Left lobe of liver (tissue), 2 donors: ENCODE measurements around the gene SRL. TPM values are rescaled to one million over a fixed set of nuclear protein-coding genes. Genes with fewer than 3 reads are reported as not detected.

ENCODE experiments used
- ATAC-seq: fragments of 200-7000 bp; cut with Tn5 transposase; one replicate; pipeline ENCODE4 v1.9.1; 2020; ENCODE audit warnings: mild to moderate bottlenecking, moderate library complexity
- DNase-seq: peaks from one replicate; pipeline ENCODE4 v3.0.0-alpha.2; 2020; ENCODE audit warnings: low spot score
- total RNA-seq: library from RNA; stranded (reverse); gene quantifications from one replicate; pipeline ENCODE4 v1.2.1, GENCODE V29; 2021
- donor health status: DM: no; HTN: no; CAD: no; lungs with moderate emphysema.
- donor health status: DM: no; HTN: yes; CAD: no.

The SRL gene
- 0.15 TPM for total RNA-seq

- ATAC-seq (no peak), DNase-seq (no peak)
Measured at GRCh38 chr16:4241928-4242283, at the start of gene SRL. TSS of gene SRL (minus strand) at chr16:4242080. CDS start at chr16:4242067, 13 bp downstream.

DNA sequence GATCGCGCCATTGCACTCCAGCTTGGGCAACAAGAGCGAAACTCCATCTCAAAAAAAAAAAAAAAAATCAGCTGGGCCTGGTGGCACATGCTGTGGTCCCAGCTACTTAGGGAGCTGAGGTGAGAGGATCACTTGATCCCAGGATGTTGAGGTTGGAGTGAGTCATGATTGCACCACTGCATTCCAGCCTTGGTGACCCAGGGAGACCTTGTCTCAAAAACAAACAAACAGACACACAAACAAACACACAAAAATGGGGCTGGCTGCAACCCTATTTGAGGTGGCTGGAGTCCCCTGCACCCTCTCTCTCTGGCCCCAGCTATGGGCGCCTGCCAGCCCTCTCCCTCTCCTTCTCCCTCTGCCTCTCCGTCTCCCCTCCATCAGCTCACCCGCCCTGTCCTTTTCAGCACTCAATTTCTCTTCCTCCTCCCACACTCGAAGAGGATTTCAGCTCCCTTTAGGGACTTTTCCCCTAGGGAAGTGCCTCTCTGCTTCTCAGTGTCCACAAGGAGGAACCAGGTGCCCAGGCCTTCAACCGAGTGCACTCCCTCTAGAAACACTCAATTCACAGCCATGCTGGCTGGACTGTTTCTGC lies 48.5 kb upstream of the SRL start:
- DNase-seq = no peak

GRCh38 chr16:4288148-4288921 lies 46.5 kb upstream of the SRL start:
- ATAC-seq = peak; percentile 91
- peak; percentile 72 for DNase-seq

More for the DNA sequence above, 48.5 kb upstream of the SRL start:
- ATAC-seq = peak; percentile 16

GRCh38 chr16:4285167-4285566 lies 43.3 kb upstream of the SRL start:
- DNase-seq (no peak), ATAC-seq (no peak)

- DNase-seq (no peak), ATAC-seq (no peak)
Measured at GRCh38 chr16:4283939-4284338, 42.1 kb upstream of the SRL start.

DNA sequence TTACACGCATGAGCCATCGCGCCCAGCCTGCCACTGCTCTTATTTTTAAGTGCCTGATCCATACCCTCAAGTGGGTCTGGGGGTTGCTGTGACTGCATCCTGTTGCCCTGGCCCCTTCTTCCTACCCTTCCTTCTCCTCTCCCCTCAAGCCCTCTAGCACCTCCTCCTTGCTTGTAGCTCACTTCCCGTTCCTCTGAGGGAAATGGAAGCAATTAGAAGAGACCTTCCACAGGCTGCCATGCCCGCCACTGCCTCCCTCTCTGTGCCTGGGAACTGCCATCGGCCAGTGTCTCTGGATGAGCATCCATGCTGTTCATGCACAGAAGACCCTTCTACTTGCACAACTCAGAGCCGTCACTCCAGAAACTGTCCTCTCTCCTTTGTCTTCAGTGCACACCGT lies 41.6 kb upstream of the SRL start:
- ATAC-seq (no peak), DNase-seq (no peak)

DNA sequence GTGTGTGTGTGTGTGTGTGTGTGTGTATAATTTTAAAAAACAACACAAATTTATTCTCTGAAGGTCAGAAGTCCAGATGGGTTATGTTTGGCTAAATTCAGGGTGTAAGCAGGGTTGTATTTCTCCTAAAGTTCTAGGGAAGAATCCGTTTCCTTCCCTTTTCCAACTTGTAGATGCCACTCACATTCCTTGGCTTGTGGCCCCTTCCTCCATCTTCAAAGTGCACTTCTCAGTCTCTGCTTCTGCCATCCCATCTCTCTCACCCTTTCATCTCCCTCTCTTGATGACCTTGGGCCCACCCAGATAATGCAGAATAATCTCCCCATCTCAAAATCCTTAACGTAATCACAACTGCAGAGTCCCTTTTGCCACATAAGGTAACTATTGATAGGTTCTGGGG lies 38.7 kb upstream of the SRL start:
- ATAC-seq (no peak), DNase-seq (no peak)

DNA sequence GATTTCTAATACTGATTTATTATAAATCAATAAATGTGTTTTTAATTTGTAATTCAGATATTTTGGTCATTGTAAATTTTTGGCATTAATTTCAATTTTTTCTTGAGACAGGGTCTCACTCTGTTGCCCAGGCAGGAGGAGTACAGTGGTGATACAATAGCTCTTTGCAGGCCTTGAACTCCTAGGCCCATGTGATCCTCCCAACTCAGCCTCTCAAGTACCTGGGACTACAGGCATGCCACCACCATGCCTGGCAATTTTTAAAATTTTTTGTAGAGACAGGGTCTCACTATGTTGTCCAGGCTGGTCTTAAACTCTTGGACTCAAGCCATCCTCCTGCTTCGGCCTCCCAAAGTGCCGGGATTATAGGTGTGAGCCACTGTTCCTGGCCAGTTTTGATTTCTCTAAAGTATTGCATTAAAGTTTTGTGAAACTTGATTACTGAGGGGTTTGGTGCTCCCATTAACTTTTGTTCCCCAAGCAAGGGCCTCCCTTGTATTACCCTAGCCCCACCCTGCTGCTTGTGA lies 36.2 kb upstream of the SRL start:
- DNase-seq (no peak), ATAC-seq (no peak)

DNA sequence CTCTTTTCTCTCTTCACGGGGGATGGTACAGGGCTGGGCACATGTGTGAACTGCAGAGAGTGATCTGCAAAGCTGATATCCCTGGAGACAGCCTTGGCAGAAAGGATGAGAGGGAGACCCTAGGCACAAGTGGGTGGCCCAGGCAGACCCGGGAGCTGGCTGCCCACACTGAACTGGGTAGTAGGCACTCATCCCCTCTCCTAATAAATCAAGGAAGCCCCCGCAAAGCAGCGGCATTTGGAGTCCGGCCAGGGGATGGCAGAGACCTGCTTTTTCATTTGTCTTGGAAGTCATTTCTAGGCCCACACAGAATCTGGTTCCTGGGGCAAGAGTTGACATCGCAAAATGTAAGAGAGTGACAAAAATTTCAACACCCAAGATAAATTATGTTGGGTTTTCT lies 34.0 kb upstream of the SRL start:
- no peak for ATAC-seq
- DNase-seq = no peak

- no peak for ATAC-seq
- DNase-seq = no peak
Measured at GRCh38 chr16:4273858-4274311, 32.0 kb upstream of the SRL start.

DNA sequence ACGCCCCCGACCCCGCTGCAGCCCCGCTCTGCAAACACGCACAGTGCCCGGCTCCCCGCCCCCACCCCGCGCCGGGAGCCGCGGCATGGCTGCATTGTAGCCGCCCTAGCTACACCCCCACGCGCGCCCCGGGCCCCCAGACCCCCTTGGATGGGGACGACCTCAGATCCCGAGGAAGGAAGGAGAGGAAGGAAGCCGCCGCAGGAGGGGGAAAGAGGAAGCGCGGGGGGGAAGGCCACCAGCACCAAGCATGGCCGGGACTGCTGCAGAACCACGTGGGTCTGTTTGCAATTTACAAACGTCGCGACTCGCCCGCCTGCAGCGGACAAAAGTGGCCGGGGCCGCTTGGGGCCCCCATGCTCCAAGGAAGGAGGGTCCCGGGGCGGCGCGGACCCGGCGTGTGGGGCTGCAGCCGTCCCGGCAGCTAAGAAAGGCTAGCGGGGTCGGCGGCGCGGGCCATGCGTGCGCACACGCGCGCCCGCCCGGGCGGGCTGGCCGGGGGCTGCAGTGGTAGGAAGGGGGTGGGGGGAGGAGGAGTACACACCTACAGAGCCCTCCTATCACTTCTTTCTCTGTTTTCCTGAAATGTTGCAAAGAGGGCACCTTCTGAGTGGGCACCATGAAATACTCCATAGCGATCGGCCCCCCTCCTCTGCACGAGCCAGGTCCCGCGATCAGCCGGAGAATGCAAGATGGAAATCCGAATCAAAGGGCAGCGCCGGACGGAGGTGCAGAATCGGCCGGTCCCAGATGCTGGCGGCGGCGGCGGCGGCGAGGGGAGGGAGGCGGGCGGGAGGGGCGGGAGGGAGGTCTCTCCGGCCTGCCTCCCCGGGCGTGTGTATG lies 30.5 kb upstream of the SRL start:
- DNase-seq = no peak
- ATAC-seq = peak; percentile 41

DNA sequence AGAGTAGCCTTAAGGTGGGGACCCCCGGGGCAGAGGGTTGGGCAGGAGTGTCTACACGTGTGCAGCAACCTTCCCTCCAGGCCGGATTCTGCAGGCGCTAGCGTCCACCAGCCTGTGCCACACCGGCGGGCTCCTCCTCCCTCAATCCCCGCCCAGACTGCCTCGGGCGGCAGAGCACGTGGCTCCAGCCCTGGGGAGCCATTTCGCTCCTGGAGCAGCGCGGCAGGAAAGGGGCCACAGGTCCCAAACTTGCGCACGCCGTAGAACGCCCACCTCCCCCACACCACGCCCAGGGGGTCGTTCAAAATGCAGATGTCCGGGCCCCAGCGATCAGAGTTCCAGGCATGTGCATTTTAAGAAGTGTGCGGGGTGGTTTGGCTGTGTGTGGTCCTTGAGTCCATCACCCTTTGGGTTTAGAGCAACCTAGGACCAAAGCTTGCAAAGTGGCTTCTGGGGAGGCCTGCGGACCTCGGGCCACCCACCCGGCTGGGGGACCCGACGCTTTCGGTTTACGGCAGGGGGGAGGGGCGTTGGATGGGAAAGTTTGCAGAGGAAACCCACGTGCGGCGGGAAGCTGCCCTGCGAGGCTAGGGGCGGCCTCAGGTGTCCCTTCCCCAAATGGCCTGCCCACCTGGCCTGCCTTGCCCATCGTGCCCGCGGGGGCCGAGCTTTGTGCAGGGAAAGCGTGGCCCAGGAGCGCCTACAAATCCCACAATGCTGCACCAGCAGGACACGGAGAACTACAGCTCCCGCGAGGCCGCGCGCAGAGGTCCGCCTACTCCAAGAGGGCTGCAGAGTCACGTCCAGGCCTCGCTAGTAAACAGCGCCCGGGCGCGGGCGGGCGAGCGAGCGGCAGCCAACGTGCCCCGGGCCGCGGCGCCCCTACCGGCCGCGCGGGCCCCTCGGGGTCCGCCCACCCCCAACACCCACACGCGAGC lies 29.6 kb upstream of the SRL start:
- DNase-seq = peak; percentile 94
- ATAC-seq = peak; percentile 86

DNA sequence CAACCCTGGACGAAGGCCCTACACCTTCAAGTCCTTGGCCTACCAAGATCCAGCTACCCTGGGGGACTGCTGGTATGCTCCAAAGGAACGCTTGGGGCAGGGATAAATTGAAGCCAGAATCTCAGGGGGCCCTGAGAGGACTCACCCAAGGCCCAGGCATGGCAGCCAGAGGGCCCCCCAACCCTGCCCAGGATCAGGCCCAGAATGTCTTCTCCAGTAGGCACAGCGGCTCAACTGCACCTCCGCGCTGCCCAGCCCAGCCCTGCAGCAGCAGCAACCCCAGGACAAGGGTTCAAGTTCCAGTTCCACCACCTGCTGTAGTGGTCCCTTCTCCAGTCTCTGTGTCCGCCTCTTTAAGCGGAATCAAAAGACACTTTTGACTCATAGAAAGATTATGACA lies 28.7 kb upstream of the SRL start:
- no peak for ATAC-seq
- DNase-seq = no peak

DNA sequence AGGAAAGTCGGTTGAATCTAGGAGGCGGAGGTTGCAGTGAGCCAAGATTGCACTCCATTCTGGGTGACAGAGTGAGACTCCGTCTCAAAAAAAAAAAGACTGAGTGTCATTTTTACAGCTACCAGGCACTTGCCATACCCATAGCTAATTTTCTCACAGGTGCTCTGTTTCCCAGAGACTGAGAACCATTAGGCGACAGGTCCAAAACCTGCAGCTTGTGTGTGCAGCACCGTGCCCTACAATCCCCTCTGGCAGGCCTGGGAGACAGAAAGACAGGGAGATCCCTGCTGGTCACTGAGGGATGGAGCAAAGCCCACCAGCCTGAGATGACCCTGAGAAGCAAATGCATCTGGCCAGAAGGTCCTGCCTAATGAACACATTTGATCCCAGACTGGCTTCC lies 28.2 kb upstream of the SRL start:
- no peak for ATAC-seq
- DNase-seq = no peak

GRCh38 chr16:4266372-4266771 lies 24.5 kb upstream of the SRL start:
- DNase-seq = no peak

GRCh38 chr16:4265676-4266075 lies 23.8 kb upstream of the SRL start:
- no peak for DNase-seq
- no peak for ATAC-seq

More at GRCh38 chr16:4266372-4266771, 24.5 kb upstream of the SRL start:
- ATAC-seq = no peak

DNA sequence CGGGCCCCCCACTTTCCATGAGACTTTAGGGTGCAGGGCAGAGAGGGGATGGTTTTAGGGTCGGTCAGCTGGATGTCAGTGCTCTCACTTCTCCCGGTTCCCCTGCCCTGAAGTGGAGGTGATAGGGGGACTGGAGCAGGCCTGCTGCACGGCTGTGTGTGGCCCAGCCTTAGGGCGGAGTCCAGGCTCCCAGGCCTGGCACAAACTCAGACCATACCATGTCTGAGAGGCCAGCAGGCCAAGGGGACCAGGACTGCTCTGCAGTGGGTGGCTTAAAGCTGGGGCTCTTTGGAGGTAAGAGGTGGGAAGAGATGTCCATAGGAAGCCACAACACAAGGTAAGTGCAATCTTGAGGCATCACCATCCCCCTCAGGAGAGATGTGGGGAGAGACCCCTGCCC lies 22.7 kb upstream of the SRL start:
- peak; percentile 15 for ATAC-seq

GRCh38 chr16:4263504-4264436 lies 21.9 kb upstream of the SRL start:
- ATAC-seq (peak; percentile 63), DNase-seq (peak; percentile 49)

More for the DNA sequence above, 22.7 kb upstream of the SRL start:
- DNase-seq = no peak

- no peak for ATAC-seq
- no peak for DNase-seq
Measured at GRCh38 chr16:4262303-4262835, 20.5 kb upstream of the SRL start.
